Heart left ventricle (tissue), 13 donors: ENCODE results near the gene POLR2L.

Experiments used
- POLR2A ChIP-seq, 2 donors: fragments of 450-650 bp; IDR thresholded peaks; one replicate each; pipeline ENCODE4 v1.6.1; 2017; ENCODE audit warnings: antibody characterized with exemption in 2 of 2, mild to moderate bottlenecking in 2 of 2, moderate library complexity in 2 of 2
- TF ChIP-seq, protein P1 (sequence below), 12 donors: fragments of 200-600 bp; sonication (generic) in 4 of 12; IDR thresholded peaks; one replicate each; pipeline versions ENCODE4 v1.5.0 to v1.8.0; 2018 to 2022; ENCODE audit warnings: antibody characterized with exemption in 12 of 12, mild to moderate bottlenecking in 5 of 12
- donor health status: ischemic (EF 13 %, LVEDD 7.1; RV severe dilation, severe dysfunction).
- donor health status: DM: no; HTN: yes; CAD: no.
- donor health status: DM: no; HTN: no; CAD: no.
- donor health status: ischemic (EF 25% LVEDD 6.9; RV normal size, moderate dysfunction).
- donor health status: ischemic (EF 25% LVEDD 5.7; RV mildly dilated, moderate dysfunction).
- donor health status: ischemic (EF 35%, LVEDD 5.7; RV mildly dilated, moderate dysfunction).
- donor health status: nonischemic (EF 11% LVEDD 7.7; RV severe dilation, severe dysfunction).
- donor health status: DM: yes; HTN: yes; CAD: no.
- donor health status: PGD.
- donor health status: ischemic (EF 29% LVEDD 5.4; RV normal size, mild dysfunction).
- donor health status: nonischemic (EF 23%, LVEDD 6.1; RV moderate dilation, normal function).

DNA sequence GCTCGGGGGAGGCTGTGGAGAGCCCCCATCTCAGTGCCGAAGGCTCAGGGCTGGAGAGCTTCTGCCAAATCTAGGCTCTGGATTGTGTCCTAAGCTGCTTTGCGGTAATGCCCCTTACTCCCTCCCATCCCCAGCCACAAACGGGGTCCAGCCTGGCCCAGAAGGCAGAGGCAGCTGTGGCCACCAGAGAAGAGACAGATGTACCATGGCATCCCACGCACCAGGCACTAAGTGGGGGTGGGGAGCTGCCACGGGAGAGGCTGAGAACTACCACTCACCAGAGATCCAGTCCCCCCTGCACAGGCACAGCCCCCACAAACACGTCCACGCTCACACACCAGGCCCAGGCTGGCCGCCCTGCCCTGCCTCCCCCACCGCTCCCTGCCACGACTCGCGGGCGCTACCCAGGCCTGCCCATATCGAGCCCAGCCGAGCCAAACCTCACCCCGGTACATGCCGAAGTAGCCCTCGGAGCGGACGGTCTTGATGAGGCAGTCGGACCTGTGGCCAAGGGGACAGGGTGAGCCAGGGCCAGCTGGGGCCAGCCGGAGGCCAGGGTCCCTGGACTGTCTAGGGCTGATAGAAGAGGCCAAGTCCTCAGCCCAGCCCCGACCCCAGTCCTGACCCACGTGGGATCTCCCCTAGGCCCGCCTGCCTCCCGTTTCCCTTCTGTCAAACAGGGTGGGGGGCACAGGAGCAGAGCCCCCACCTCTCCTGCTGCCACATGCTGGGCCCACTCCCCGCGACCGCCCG, 48.1 kb downstream of the POLR2L start:
- TF ChIP-seq, protein P1, sequence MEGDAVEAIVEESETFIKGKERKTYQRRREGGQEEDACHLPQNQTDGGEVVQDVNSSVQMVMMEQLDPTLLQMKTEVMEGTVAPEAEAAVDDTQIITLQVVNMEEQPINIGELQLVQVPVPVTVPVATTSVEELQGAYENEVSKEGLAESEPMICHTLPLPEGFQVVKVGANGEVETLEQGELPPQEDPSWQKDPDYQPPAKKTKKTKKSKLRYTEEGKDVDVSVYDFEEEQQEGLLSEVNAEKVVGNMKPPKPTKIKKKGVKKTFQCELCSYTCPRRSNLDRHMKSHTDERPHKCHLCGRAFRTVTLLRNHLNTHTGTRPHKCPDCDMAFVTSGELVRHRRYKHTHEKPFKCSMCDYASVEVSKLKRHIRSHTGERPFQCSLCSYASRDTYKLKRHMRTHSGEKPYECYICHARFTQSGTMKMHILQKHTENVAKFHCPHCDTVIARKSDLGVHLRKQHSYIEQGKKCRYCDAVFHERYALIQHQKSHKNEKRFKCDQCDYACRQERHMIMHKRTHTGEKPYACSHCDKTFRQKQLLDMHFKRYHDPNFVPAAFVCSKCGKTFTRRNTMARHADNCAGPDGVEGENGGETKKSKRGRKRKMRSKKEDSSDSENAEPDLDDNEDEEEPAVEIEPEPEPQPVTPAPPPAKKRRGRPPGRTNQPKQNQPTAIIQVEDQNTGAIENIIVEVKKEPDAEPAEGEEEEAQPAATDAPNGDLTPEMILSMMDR (IDR thresholded peaks at IDR 0.05) = no peak
- no peak for TF ChIP-seq POLR2A (IDR thresholded peaks at IDR 0.05)
